RKO (cell line): ENCODE measurements around the gene CDH16.
A peak's percentile ranks its signal among the peaks of the same experiment; 100 is the strongest.

Experiments
- DNase-seq: peaks from one replicate; pipeline ENCODE4 v3.0.0-alpha.2; 2016; ENCODE audit warnings: low spot score

The CDH16 gene

GRCh38 chr16:66926961-66927436 is 8.3 kb upstream of the CDH16 start:
- peak; percentile 36 for DNase-seq

- no peak for DNase-seq
Observed at GRCh38 chr16:66926171-66926947, 7.7 kb upstream of the CDH16 start.

GRCh38 chr16:66925322-66925840 is 6.7 kb upstream of the CDH16 start, which contains the start of gene RRAD:
Gene RRAD, minus strand, starts transcription at chr16:66925535. Its CDS starts 356 bp downstream, at chr16:66925179.
- DNase-seq, result no peak

GRCh38 chr16:66924527-66925321 is 6.0 kb upstream of the CDH16 start:
- no peak for DNase-seq

- DNase-seq, result no peak
Observed at GRCh38 chr16:66923866-66924265, 5.2 kb upstream of the CDH16 start.

GRCh38 chr16:66923247-66923731 is 4.6 kb upstream of the CDH16 start:
- no peak for DNase-seq

GRCh38 chr16:66921729-66922450 is 3.2 kb upstream of the CDH16 start:
- DNase-seq, result no peak

- no peak for DNase-seq
Observed at GRCh38 chr16:66920924-66921680, 2.4 kb upstream of the CDH16 start.

GRCh38 chr16:66920299-66920590 is 1.6 kb upstream of the CDH16 start:
- no peak for DNase-seq

- DNase-seq, result no peak
Observed at GRCh38 chr16:66919569-66920298, 1.0 kb upstream of the CDH16 start.

GRCh38 chr16:66918355-66918754 is 330 bp downstream of the CDH16 start:
- DNase-seq, result no peak

- no peak for DNase-seq
Observed at GRCh38 chr16:66917741-66918140, 944 bp downstream of the CDH16 start.

- no peak for DNase-seq
Observed at GRCh38 chr16:66916518-66916917, 2.2 kb downstream of the CDH16 start.

- no peak for DNase-seq
Observed at GRCh38 chr16:66915041-66915440, 3.6 kb downstream of the CDH16 start.

- DNase-seq, result no peak
Observed at GRCh38 chr16:66914541-66914940, 4.1 kb downstream of the CDH16 start.

- no peak for DNase-seq
Observed at GRCh38 chr16:66913711-66914110, 5.0 kb downstream of the CDH16 start.

- DNase-seq, result no peak
Observed at GRCh38 chr16:66913081-66913480, 5.6 kb downstream of the CDH16 start.

GRCh38 chr16:66911801-66912200 is 6.9 kb downstream of the CDH16 start:
- no peak for DNase-seq

- DNase-seq, result no peak
Observed at GRCh38 chr16:66911112-66911511, 7.6 kb downstream of the CDH16 start.

- DNase-seq, result no peak
Observed at GRCh38 chr16:66910175-66910940, 8.3 kb downstream of the CDH16 start.
